DMS53 (cell line): ENCODE results near the gene FASLG.

Experiments
- DNase-seq: peaks from one replicate; lab custom pipeline; 2025; lab: John Stamatoyannopoulos, UW

The FASLG gene

GRCh38 chr1:172647110-172647564 is 11.8 kb upstream of the FASLG start:
- no peak for DNase-seq

- no peak for DNase-seq
Measured at GRCh38 chr1:172647987-172648386, 10.9 kb upstream of the FASLG start.

- no peak for DNase-seq
Measured at GRCh38 chr1:172650474-172651193, 8.3 kb upstream of the FASLG start.

DNA sequence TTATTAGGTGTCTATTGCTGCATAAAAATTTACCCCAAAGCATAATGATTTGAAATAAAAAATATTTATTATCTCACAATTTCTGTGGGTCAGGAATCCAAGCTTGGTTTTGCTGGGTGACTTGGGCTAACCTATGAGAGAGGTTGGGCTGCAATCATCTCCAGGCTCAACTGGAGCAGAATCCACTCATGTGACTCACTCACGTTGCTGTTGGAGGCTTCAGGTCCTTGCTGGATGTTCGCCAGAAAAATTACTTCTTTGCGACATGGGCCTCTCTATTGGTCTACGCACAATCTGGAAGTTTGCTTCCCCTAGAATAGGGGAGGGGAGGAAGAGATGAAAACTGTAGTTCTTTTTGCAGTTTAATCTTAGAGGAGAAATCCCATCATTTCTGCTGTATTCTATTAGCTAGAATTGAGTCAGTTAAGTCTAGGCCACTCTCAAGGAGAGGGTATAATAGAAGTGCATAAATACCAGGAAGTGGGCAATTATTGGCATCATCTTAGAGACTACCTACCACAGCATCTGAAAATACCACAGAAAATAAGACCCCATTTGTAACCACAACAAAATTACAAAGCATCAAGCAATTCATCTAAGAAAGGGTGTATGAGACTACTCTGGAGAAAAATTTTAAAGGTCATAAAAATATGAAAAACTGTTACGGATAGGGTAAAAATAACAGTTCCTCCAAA is 5.7 kb upstream of the FASLG start:
- peak; percentile 39 for DNase-seq

DNA sequence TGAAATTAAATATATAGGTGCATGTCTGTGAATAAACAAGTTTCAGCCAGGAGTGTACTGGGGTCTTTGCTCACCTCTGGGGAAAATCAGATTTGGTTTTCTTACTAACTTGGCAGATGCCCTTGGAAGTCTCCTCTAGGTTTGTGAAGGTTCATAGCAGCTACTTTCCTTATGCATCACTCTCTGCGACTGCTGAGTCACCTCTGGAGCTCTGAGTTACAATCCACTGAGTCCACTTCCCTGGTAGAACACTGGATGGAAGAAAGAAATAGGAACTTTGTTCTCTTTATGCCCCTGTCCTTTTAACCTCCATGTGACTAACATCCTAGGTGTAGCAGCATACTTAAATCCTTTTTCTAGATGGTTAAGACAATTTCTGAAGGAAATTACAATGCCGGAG is 4.4 kb upstream of the FASLG start:
- DNase-seq = peak; percentile 17

GRCh38 chr1:172656576-172656975 is 2.3 kb upstream of the FASLG start:
- DNase-seq = no peak

DNA sequence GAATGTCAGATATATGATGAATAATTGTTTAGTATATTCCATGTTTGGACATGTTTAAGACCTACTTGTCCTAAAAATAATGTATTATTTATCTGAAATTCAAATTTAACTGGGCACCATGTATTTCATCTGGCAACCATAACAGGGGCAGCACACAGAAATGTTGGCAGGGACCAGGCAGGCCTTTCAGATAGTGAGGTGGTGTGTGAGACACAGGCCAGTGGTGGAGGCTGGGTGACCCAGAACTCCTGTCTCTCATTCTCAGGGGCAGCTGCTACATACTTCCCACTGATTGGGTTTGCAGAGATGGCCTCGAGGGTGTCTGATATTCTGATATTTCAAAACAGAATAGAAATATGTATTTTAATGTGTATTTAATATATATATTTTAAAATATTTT is 1.3 kb upstream of the FASLG start:
- no peak for DNase-seq

DNA sequence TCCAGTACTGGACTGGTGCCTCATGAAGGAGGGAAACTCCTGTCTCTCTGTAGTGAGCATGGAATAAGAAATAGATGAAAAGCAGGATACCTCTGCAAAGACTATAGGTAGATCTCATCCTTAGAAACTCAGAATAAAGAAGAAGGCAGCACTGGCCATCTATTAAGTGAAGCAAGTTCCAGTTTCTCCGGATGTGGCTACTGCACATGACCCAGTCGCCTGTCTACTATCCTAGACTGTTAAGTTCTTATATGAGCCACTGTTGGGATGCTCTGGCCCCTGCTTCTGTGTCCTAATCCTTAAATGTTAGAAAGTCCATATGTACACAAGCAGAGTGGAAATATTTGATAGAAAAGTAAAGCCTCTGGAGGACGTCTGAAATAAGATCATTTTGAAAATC is 2.2 kb downstream of the FASLG start:
- DNase-seq = no peak

GRCh38 chr1:172662464-172663109 is 3.7 kb downstream of the FASLG start:
- DNase-seq = no peak

DNA sequence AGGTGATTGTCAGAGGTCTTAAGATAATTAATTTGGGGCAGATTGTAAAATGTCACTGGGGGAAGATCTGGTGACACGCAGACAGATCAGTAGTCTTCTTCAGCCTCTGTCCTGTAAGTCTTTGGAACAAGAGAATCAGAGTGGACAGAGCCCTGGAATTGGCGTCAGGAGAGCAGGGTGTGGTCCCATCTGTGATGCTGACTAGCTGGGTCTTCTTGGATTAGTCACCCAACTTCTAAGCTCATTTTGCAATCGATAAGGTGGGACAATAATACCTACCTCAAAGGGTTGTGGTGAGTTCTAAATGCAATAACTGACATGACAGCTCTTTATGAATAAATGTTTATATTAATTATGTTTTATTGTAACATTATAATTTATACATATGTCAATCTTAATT is 4.8 kb downstream of the FASLG start:
- DNase-seq = no peak

- no peak for DNase-seq
Measured at GRCh38 chr1:172668097-172668496, 9.2 kb downstream of the FASLG start.

DNA sequence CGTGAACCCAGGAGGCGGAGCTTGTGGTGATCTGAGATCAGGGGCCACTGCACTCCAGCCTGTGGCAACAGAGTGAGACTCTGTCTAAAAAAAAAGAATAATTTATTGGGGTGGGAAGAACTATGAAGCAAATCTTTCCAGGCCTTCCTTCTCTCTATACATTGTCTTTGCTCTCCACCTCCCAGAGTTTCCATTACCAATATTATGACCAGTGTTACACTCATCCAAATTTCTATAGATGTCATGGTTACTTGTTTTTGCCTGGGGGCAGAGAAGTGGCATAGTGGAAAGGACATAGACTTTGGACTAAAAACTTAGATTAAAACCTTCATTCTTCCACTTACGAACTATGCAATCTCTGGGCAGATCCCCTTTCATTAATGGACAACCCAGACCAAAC is 10.1 kb downstream of the FASLG start:
- DNase-seq = no peak

DNA sequence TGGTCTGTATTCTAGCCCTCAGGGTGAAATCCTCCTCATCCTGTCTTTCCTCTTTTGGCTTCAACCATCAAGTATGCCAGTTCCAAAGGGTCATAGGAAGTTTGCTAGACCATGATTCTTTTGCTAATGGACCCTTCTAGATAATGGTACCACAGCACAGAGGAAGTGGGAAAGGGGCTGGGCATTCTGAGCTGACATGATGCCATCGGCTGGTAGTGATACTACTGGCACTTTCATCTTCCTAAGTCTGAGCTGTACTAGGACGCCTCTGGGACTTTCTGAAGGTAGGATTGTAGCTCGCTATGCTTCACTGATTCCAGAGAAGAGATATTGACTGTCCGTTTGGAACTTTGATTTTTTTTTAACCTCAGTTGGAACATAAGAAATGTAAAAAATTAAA is 11.4 kb downstream of the FASLG start:
- DNase-seq = no peak

- no peak for DNase-seq
Measured at GRCh38 chr1:172670791-172671190, 11.9 kb downstream of the FASLG start.

GRCh38 chr1:172671591-172671990 is 12.7 kb downstream of the FASLG start:
- no peak for DNase-seq

- no peak for DNase-seq
Measured at GRCh38 chr1:172672720-172673119, 13.8 kb downstream of the FASLG start.

- no peak for DNase-seq
Measured at GRCh38 chr1:172673761-172674160, 14.9 kb downstream of the FASLG start.

- DNase-seq = no peak
Measured at GRCh38 chr1:172674831-172675613, 16.1 kb downstream of the FASLG start.

DNA sequence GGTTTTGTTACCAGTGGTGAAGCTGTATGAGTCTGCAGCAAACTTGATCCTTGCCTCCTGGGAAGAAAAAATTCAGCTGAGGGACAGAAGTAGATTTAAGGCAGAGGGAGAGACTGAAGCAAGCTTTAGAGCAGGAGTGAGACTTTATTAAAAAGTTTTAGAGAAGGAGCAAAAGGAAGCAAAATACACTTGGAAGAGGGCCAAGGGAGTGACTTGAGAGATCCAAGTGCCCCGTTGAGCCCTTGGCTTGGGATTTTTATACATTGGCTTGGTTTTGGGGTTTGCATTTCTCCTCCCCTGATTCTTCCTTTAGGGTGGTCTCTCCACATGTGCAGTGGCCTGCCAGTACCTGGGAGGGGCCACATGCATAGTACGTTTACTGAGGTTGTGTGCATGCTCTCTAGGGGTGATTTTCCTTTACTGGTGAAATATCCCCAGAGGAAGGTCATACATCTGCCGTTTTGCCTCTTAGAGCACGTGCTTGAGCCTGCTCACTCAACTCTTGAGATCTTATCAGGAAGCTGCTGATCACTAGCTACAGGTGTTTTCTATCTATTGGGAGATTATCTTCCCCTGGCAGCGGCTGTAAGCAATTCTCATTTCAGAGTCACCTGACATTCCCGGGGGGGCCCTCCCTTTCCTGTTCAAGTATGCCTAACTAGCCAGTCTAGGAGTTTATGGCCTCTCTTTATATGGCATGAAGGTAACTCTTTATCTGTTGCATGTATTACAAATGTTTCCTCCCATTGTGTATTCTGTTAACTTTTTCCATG is 20.3 kb downstream of the FASLG start:
- DNase-seq = peak; percentile 79

GRCh38 chr1:172680244-172680643 is 21.3 kb downstream of the FASLG start:
- DNase-seq = peak; percentile 41

DNA sequence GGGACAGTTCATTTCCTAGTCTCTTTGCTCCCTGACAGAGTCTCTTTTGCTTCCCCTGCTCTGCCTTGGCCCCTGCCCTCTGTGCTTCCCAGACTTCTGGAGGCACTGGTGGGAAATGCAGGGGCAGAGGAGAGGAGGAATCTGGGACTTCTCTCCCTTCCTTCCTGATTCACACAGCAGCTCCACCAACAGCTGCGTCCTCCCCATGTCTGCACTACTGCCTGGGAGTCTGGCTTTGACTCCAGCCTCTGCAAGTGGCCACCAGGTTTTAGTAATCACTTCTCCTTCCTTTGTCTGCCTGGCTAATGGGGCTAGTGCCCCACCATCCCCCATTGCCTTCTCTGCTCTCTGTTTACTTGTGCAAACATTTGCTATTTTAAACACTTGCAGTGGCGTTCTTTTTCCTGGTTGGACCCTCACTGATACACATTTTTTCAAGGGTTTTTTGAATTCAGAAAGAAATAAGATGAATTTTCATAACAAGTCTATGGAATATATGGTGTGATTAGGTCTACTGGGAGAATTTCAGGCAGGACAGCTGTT is 21.9 kb downstream of the FASLG start:
- peak; percentile 71 for DNase-seq
